HG03432 (cell line): ENCODE measurements around the gene TRPC4AP.

Experiments used
- ATAC-seq: cut with Tn5 transposase; IDR thresholded peaks from one replicate; pipeline ENCODE4 v1.9.1; 2021; ENCODE audit warnings: mild to moderate bottlenecking, moderate library complexity; ENCODE audit not compliant: unreplicated experiment

Gene TRPC4AP

GRCh38 chr20:35004051-35004725 lies 88.4 kb downstream of the TRPC4AP start:
- ATAC-seq, result no peak

- no peak for ATAC-seq
Observed at GRCh38 chr20:35003211-35004031, 89.2 kb downstream of the TRPC4AP start.

- ATAC-seq, result no peak
Observed at GRCh38 chr20:35002426-35003210, 90.0 kb downstream of the TRPC4AP start.

- no peak for ATAC-seq
Observed at GRCh38 chr20:35001596-35002362, 90.8 kb downstream of the TRPC4AP start.

GRCh38 chr20:35000922-35001595 lies 91.5 kb downstream of the TRPC4AP start:
- ATAC-seq, result no peak

- no peak for ATAC-seq
Observed at GRCh38 chr20:35000311-35000921, 92.2 kb downstream of the TRPC4AP start.

- ATAC-seq, result no peak
Observed at GRCh38 chr20:34999782-35000181, 92.8 kb downstream of the TRPC4AP start.

- no peak for ATAC-seq
Observed at GRCh38 chr20:34999021-34999451, 93.6 kb downstream of the TRPC4AP start.

- no peak for ATAC-seq
Observed at GRCh38 chr20:34998331-34998950, 94.2 kb downstream of the TRPC4AP start.

GRCh38 chr20:34997774-34998173 lies 94.8 kb downstream of the TRPC4AP start:
- no peak for ATAC-seq

GRCh38 chr20:34997131-34997561 lies 95.5 kb downstream of the TRPC4AP start:
- ATAC-seq, result no peak

- no peak for ATAC-seq
Observed at GRCh38 chr20:34996243-34997028, 96.2 kb downstream of the TRPC4AP start.

- ATAC-seq, result no peak
Observed at GRCh38 chr20:34995696-34996095, 96.9 kb downstream of the TRPC4AP start.

- no peak for ATAC-seq
Observed at GRCh38 chr20:34995192-34995591, 97.4 kb downstream of the TRPC4AP start.

- no peak for ATAC-seq
Observed at GRCh38 chr20:34994509-34995131, 98.0 kb downstream of the TRPC4AP start.

- no peak for ATAC-seq
Observed at GRCh38 chr20:34993941-34994508, 98.6 kb downstream of the TRPC4AP start.

- no peak for ATAC-seq
Observed at GRCh38 chr20:34992751-34993417, 99.7 kb downstream of the TRPC4AP start.
